GM18508 (cell line): ENCODE data around the gene TAF6.
A peak's percentile ranks its signal among the peaks of the same experiment; 100 is the strongest.
"Not testable (repeated sequence)": the region's sequence is repeated elsewhere in the genome, so short reads cannot be mapped to it uniquely, and the experiment has no call there.

ENCODE experiments used
- ATAC-seq: cut with Tn5 transposase; IDR thresholded peaks from one replicate; pipeline ENCODE4 v1.9.1; 2021; ENCODE audit warnings: moderate number of reproducible peaks; ENCODE audit not compliant: insufficient read depth, unreplicated experiment

Gene TAF6

DNA sequence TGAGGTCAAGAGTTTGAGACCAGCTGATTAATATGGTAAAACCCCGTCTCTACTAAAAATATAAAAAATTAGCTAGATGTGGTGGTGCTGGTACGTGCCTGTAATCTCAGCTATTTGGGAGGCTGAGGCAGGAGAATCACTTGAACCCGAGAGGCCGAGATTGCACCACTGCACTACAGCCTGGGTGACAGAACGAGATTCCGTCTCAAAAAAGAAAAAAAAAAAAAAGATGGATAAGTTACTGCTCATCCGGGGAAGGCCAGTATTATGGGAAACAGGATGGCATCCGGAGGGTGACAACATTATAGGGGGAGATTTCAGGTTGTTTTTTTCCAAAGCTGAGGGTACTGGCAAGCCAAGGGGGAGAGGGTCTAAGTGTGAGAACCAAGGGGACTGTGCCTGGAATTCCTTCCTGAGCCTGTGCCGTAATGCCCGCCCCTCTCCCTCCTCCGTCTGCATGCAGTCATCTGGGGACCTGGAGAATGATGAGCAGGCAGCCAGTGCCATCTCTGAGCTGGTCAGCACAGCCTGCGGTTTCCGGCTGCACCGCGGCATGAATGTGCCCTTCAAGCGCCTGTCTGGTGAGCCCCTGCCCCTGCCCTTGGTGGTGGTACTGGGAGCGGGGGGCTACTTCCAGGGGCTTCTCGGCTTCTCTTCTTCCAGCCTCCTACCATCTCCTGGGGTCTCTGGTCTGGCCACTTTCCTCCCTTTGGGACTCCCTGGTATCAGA is 33.9 kb upstream of the TAF6 start:
- no peak for ATAC-seq

- ATAC-seq, result no peak
Observed at GRCh38 chr7:100152404-100152803, 33.2 kb upstream of the TAF6 start.

GRCh38 chr7:100148559-100149328 is 29.6 kb upstream of the TAF6 start, which contains the start of gene LAMTOR4:
LAMTOR4 (plus strand) TSS chr7:100148918; CDS start chr7:100148973, 55 bp downstream.
- peak; percentile 97 for ATAC-seq

DNA sequence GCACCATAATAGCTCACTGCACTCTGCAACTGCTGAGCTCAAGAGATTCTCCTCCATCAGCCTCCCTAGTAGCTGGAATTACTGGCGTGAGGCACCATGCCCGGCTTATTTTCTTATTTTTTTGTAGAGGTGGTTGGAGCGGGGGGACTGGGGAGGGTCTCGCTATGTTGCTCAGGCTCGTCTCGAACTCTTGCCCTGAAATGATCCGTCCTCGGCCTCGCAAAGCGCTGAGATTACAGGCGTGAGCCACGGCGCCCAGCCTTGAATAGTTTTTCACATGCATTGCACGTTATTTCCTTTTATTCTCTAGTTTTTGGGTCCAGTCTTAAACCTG is 29.0 kb upstream of the TAF6 start:
- no peak for ATAC-seq

GRCh38 chr7:100147278-100147677 is 28.1 kb upstream of the TAF6 start:
- no peak for ATAC-seq

GRCh38 chr7:100146350-100146749 is 27.2 kb upstream of the TAF6 start:
- not testable (repeated sequence) for ATAC-seq

GRCh38 chr7:100142461-100142860 is 23.3 kb upstream of the TAF6 start:
- ATAC-seq, result no peak

DNA sequence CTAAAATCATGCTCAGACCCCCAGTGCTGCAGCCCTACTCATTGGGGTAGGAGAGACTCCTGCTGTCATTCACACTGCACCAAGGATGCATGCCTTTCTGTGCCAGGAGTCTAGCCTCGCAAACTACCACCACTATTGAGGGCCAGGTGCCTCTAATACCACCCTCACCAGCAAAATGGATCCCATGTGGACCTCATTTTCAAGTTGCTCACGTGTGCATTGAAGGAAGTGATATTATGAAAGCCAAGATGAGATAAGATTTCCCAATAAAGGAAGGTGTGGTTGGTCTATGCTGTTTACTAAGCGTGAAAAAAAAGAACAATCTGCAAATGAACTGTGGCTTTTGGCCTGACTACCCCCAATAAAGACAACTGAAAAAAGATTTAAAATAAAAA is 22.4 kb upstream of the TAF6 start:
- ATAC-seq, result no peak

DNA sequence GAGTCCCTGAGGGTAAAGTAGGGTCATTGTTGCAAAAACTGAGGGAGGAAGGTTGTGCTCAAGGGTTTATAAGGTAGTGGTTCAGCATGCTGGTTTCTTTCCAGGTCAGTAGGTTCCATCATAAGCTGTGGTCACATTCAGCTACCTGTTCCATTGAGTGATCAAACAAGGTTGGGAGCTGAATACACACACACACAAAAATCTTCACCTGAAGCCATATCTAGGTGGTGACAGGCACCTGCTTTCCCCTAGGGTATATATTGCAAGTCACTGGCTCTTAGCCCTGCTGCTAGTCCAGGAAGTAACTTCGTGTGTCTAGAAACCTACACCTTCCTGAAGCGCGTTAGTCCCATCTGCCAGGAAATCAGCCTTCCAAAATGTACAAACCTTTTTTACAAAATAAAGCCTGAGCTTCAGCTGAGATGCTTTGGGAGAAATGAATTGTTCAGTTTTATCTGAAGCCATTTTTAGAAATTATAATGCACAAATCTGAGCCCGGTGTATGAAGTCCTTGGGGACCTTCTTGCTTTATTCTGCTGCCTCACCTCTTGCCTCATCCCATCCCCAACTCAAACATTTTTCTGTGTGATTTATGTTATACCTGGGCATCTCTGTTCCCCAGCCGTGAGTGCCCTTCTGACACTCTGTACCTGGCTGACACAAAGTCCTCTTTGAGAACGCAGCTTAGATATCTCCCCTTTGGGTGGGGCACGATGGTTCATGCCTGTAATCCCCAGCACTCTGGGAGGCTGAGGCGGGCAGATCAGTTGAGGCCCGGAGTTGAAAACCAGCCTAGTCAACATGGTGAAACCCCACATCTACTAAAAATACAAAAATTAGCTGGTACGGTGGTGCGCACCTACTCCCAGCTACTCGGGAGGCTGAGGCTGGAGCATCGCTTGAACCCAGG is 18.9 kb upstream of the TAF6 start:
- no peak for ATAC-seq

GRCh38 chr7:100132697-100133151 is 13.6 kb upstream of the TAF6 start:
- no peak for ATAC-seq

DNA sequence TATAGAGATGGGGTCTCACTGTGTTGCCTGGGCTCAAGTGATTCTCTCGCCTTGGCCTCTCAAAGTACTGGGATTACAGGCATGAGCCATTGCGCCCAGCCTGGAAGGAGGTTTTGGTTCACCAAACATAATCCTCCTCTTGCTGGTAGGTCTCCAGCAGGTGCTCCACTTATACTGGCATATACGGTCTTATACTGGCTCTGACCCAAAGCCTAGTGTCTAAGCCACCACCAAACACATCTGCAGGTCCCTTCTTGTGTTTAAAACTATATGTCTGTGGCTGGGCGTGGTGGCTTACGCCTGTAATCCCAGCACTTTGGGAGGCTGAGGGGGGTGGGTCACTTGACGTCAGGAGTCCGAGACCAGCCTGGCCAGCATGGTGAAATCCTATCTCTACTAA is 13.0 kb upstream of the TAF6 start:
- no peak for ATAC-seq

DNA sequence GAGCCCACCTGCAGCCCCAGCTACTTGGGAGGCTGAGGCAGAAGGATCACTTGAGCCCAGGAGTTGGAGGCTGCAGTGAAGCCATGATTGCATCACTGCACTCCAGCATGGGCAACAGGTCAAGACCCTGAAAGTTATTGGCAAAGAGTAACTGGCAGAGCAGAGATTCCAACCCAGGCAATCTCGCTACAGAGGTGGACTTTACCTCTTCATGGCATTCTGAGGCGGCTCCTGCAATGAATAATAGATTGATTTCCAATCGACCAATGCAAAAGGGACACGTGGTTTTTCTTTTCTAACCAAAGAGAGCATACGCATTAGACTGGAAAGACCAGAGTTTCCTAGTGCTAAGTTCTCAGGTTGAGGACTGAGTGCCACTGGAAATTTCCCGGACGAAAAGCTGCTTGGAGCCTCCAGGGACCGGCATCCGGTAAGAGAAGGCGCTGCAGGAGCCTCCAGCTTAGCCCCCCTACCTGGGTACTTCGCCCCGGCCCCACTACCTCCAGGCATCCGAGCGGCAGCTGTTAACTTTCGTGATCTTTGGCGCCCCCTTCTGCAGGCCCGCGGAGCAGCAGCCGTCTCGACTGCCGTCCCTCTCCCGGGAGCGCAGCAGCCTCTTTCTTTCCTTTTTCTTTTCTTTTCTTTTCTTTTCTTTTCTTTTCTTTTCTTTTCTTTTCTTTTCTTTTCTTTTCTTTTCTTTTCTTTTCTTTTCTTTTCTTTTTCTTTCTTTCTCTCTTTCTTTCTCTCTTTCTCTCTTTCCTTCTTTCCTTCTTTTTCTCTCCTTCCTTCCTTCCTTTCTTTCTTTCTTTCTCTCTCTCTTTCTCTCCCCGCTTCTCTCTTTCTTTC is 11.7 kb upstream of the TAF6 start:
- no peak for ATAC-seq

DNA sequence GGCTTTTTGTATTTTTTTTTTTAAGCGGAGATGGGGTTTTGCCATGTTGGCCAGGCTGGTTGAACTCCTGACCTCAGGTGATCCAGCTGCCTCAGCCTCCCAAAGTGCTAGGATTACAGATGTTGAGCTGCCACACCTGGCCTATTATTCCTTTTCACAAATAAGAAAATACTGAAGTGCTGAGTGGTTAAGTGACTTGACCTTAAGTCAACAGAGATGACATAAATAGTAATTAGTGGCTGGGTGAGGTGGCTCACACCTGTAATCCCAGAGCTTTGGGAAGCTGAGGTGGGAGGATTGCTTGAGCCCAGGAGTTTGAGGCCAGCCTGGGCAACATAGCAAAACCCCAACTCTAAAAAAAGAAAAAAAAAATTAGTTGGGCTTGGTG is 11.1 kb upstream of the TAF6 start:
- not testable (repeated sequence) for ATAC-seq

- no peak for ATAC-seq
Observed at GRCh38 chr7:100128637-100128963, 9.4 kb upstream of the TAF6 start.

DNA sequence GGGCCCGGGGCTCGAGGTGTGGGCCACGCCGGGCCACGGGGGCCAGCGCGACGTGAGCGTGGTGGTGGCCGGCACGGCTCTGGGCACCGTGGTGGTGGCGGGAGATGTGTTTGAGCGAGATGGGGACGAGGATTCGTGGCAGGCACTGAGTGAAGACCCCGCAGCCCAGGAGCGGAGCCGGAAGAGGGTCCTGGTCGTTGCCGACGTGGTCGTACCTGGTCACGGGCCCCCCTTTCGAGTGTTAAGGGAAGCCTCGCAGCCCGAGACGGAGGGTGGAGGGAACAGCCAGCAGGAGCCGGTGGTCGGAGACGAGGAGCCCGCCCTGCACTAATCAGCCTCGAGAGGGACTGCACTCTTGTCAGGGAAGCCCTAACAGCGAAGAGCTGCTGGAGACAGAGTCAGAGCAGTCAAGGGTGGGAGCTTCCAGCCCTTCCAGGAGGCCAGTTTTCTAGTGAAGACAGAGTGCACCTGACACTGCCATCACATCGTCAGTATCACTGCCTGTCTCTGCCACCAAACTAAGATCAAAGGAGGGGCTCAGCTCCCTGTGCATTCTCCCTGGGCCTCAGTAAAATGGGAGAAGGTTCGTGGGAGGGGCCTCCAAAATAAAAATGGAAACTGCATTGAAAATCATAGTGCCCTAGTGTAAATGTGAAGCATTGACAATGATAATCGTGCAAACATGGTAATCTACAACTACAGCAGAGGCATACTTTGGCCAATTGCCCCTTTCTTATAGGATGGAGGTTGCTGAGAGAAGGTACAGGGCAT is 8.9 kb upstream of the TAF6 start:
- no peak for ATAC-seq

GRCh38 chr7:100126931-100127865 is 8.0 kb upstream of the TAF6 start, which contains the start of gene MBLAC1:
MBLAC1 (plus strand) TSS chr7:100126967; CDS start chr7:100127396, 429 bp downstream.
- ATAC-seq, result no peak

DNA sequence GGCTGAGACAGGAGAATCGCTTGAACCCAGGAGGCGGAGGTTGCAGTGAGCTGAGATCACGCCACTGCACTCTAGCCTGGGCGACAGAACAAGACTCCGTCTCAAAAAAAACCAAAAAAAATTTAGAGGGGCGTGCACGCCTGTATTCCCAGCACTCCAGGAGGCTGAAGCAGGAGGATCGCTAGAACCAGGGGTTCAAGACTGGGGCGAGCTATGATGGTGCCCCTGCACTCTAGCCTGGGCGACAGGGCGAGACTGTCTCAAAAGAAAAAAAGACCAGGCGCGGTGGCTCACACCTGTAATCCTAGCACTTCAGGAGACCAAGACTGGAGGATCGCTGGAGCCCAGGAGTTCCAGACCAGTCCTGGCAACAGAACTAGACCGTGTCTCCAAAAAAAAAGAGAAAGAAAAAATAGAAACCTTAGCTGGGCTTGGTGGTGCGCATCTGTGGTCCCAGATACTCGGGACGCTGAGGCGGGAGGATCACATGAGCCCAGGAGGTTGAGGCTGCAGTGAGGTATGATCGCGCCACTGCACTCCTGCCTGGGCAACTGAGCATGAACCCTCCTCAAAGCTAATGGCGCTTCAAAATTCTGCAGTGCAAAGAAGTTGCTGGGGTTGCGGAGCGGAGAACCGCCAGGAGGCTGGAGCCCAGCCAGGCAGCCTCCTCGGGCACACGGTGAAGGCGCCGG is 7.2 kb upstream of the TAF6 start:
- no peak for ATAC-seq
